Neural progenitor cell (in vitro differentiated cells): Measurements from ENCODE around the gene LRRC40. TPM values are rescaled to one million over a fixed set of nuclear protein-coding genes. Genes with fewer than 3 reads are reported as not detected.
A peak's percentile ranks its signal among the peaks of the same experiment; 100 is the strongest.

Experiments
- DNase-seq: peaks from one replicate; pipeline ENCODE4 v3.0.0-alpha.2; 2016; ENCODE audit warnings: low spot score
- H2AFZ ChIP-seq: fragments of 200-600 bp; sonication (generic); replicated peaks from 2 replicates; pipeline ENCODE4 v1.6.1; 2016; ENCODE audit warnings: antibody characterized with exemption
- H3F3A ChIP-seq: fragments of 200-600 bp; sonication (generic); 2 replicates; pipeline ENCODE4 v1.6.1; 2016; ENCODE audit warnings: antibody characterized with exemption, low read depth
- H3K27ac ChIP-seq: fragments of 200-600 bp; sonication (generic); 2 replicates; pipeline ENCODE4 v1.5.1; 2016; ENCODE audit warnings: mild to moderate bottlenecking
- H3K27me3 ChIP-seq: fragments of 200-600 bp; sonication (generic); 2 replicates; pipeline ENCODE4 v1.6.1; 2016; ENCODE audit warnings: mild to moderate bottlenecking, moderate library complexity
- H3K36me3 ChIP-seq: fragments of 200-600 bp; sonication (generic); 2 replicates; pipeline ENCODE4 v1.5.1; 2016
- H3K4me1 ChIP-seq: fragments of 200-600 bp; sonication (generic); 2 replicates; pipeline ENCODE4 v1.6.1; 2016; ENCODE audit warnings: mixed run types
- H3K4me2 ChIP-seq: fragments of 200-600 bp; sonication (generic); 2 replicates; pipeline ENCODE4 v1.6.1; 2016
- H3K4me3 ChIP-seq: fragments of 200-600 bp; sonication (generic); 2 replicates; pipeline ENCODE4 v1.5.1; 2016
- H3K79me2 ChIP-seq: fragments of 200-600 bp; sonication (generic); 2 replicates; pipeline ENCODE4 v1.6.1; 2016; ENCODE audit warnings: low read depth
- H3K9ac ChIP-seq: fragments of 200-600 bp; sonication (generic); 2 replicates; pipeline ENCODE4 v1.6.1; 2016
- H3K9me3 ChIP-seq: fragments of 200-600 bp; sonication (generic); 2 replicates; pipeline ENCODE4 v1.5.1; 2016; ENCODE audit warnings: low read depth
- H4K20me1 ChIP-seq: fragments of 200-600 bp; sonication (generic); 2 replicates; pipeline ENCODE4 v1.6.1; 2016; ENCODE audit warnings: low read depth
- H3K27ac Mint-ChIP-seq: 3 replicates; pipeline ENCODE4 v1.8.0; 2021; ENCODE audit warnings: mixed read lengths
- H3K27me3 Mint-ChIP-seq: 2 replicates; pipeline ENCODE4 v1.8.0; 2022; ENCODE audit warnings: low read depth, mild to moderate bottlenecking, inconsistent platforms, moderate library complexity, mixed read lengths; ENCODE audit not compliant: insufficient read depth
- H3K36me3 Mint-ChIP-seq: 3 replicates; pipeline ENCODE4 v1.8.0; 2021; ENCODE audit warnings: mixed read lengths
- H3K4me1 Mint-ChIP-seq: 3 replicates; pipeline ENCODE4 v1.8.0; 2021; ENCODE audit warnings: mixed read lengths
- H3K4me3 Mint-ChIP-seq: 3 replicates; pipeline ENCODE4 v1.8.0; 2021; ENCODE audit warnings: mild to moderate bottlenecking, moderate library complexity, mixed read lengths
- H3K9me3 Mint-ChIP-seq: 3 replicates; pipeline ENCODE4 v1.8.0; 2020; ENCODE audit warnings: mixed read lengths
- EZH2 ChIP-seq: fragments of 200-600 bp; sonication (generic); IDR thresholded peaks from 2 replicates; pipeline ENCODE4 v1.6.1; 2017; ENCODE audit warnings: antibody characterized with exemption, mild to moderate bottlenecking, moderate library complexity
- EZH2phosphoT487 ChIP-seq: fragments of 200-600 bp; sonication (generic); IDR thresholded peaks from 2 replicates; pipeline ENCODE4 v1.6.1; 2017; ENCODE audit warnings: antibody characterized with exemption
- total RNA-seq: library from RNA; depleted of rRNA; stranded (reverse); fragments of >200 nt; gene quantifications from 2 replicates; pipeline ENCODE4 v1.2.3, GENCODE V29; 2015; ENCODE audit warnings: low replicate concordance
- TF ChIP-seq, protein P1 (sequence below): fragments of 200-600 bp; sonication (generic); IDR thresholded peaks from 2 replicates; pipeline ENCODE4 v1.5.1; 2017; ENCODE audit warnings: antibody characterized with exemption, mild to moderate bottlenecking

The LRRC40 gene
- 48.6 and 88.1 TPM in 2 replicates for total RNA-seq

DNA sequence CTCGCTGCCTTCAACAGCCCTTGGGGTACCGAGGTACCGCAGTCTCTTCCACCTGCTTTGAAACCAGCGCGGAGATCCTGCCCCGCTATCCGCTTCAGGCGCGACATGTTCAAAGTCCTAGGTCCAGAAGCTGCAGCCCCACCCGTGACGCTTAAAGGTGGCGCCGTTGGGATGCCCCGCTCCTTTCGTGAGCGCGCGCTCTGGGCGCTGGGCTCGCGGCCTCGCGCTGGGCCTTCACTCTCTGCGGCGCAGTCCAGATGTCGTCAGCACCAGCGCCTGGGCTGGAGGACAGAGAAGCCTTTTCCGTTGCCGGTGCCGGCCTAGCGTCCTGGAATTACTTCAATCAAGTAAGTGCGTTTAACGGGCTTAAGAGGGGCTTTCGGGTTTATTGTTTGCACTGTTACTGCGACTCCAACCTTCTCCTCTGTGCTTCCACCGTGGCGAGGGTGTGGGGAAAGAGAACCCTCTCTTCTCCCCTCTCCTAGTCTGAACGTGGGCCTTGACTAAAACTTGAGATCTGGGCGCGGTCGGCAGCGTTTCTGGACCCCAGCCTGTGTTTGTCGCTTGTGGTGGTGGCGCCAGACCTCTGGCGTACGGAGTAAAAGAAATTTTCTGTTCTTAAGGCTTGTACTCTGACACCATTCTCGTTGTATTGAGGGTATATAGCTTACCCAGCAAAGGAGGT lies at the start of gene LRRC40:
Gene LRRC40 (minus strand): TSS at position 146 of the 685 bp plus-strand sequence. CDS start 39 bp downstream, at position 107.
- H3K4me1 Mint-ChIP-seq: peaks cover 28% of the 10 kb centered on the region
- H3K36me3 Mint-ChIP-seq: no peaks in the 10 kb centered on the region
- Histone ChIP-seq H3K79me2 (peaks cover 98% of the 10 kb centered on the region), H3K4me2 (peak within 1 kb of the TSS; percentile 84), H2AFZ (peak within 1 kb of the TSS; percentile 92), H3K4me3 (peak within 1 kb of the TSS; percentile 77), H3K27ac (peak within 1 kb of the TSS; percentile 93), H3F3A (peaks cover 5% of the 10 kb centered on the region), H3K9me3 (no peaks in the 10 kb centered on the region), H4K20me1 (peaks cover 4% of the 10 kb centered on the region), H3K9ac (peak within 1 kb of the TSS; percentile 95), H3K36me3 (no peaks in the 10 kb centered on the region), H3K4me1 (peaks cover 8% of the 10 kb centered on the region), H3K27me3 (no peaks in the 10 kb centered on the region)
- peak; percentile 98 for DNase-seq
- H3K4me3 Mint-ChIP-seq: peak within 1 kb of the TSS; percentile 99
- H3K27me3 Mint-ChIP-seq: no peaks in the 10 kb centered on the region
- H3K9me3 Mint-ChIP-seq: no peaks in the 10 kb centered on the region
- H3K27ac Mint-ChIP-seq: peak within 1 kb of the TSS; percentile 99
- TF ChIP-seq, protein P1, sequence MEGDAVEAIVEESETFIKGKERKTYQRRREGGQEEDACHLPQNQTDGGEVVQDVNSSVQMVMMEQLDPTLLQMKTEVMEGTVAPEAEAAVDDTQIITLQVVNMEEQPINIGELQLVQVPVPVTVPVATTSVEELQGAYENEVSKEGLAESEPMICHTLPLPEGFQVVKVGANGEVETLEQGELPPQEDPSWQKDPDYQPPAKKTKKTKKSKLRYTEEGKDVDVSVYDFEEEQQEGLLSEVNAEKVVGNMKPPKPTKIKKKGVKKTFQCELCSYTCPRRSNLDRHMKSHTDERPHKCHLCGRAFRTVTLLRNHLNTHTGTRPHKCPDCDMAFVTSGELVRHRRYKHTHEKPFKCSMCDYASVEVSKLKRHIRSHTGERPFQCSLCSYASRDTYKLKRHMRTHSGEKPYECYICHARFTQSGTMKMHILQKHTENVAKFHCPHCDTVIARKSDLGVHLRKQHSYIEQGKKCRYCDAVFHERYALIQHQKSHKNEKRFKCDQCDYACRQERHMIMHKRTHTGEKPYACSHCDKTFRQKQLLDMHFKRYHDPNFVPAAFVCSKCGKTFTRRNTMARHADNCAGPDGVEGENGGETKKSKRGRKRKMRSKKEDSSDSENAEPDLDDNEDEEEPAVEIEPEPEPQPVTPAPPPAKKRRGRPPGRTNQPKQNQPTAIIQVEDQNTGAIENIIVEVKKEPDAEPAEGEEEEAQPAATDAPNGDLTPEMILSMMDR: no peak
- TF ChIP-seq EZH2 (no peak), EZH2phosphoT487 (no peak)

DNA sequence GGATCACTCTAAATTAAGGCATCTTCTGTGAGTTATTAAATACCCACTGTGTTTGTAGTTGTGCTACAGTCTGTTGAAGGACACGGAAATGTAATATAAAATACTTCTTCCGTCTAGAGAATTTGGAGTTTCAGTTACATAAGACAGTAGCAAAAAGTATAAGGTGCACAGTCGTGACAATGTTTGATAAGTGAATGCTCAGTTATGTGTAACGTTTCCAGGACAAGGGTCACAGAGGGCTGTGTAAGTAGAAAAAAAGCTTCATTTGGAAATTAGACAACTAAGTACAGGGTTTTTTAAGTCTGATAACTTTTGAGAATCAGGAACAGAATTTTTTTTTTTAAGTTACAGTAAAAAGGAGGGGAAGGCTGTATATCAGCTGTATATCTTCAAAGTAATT lies 43.4 kb upstream of the LRRC40 start:
- Histone ChIP-seq H3K4me2 (no peak overlapping the region), H2AFZ (no peak overlapping the region), H3F3A (peaks cover 41% of the 10 kb centered on the region), H3K9ac (no peak overlapping the region), H3K79me2 (no peaks in the 10 kb centered on the region), H3K4me3 (no peak overlapping the region), H3K27ac (no peak overlapping the region), H3K27me3 (no peaks in the 10 kb centered on the region), H3K36me3 (peaks cover 64% of the 10 kb centered on the region), H4K20me1 (peaks cover 14% of the 10 kb centered on the region), H3K9me3 (no peaks in the 10 kb centered on the region), H3K4me1 (no peaks in the 10 kb centered on the region)
- Mint-ChIP-seq H3K27ac (no peak overlapping the region), H3K4me1 (no peaks in the 10 kb centered on the region), H3K4me3 (no peak overlapping the region), H3K9me3 (no peaks in the 10 kb centered on the region), H3K27me3 (no peaks in the 10 kb centered on the region), H3K36me3 (peaks cover 36% of the 10 kb centered on the region)
- TF ChIP-seq EZH2phosphoT487: no peak
- TF ChIP-seq, protein P1: no peak
- TF ChIP-seq EZH2: no peak
- no peak for DNase-seq

DNA sequence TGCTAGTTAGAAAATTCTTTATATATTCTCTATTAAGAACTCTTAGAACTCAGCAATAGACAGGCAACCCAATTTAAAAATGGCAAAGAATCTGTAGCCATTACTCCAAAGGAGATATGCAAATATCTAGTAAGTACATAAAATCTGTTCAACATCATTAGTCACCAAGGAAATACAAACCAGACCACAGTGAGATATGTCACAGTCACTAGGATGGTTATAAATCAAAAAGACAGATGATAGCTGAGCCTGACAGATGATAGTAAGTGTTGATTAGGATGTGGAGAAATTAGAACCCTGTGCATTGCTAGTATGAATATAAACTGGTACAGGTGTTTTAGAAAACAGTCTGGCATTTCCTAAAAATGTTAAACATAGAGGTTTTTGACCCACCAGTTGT lies 42.4 kb upstream of the LRRC40 start:
- Histone ChIP-seq H4K20me1 (peaks cover 22% of the 10 kb centered on the region), H3K4me3 (no peak overlapping the region), H3K27me3 (no peaks in the 10 kb centered on the region), H3F3A (peaks cover 33% of the 10 kb centered on the region), H3K9ac (peak overlapping the region; percentile 14), H3K27ac (no peak overlapping the region), H3K79me2 (peaks cover 2% of the 10 kb centered on the region), H3K36me3 (peaks cover 71% of the 10 kb centered on the region), H3K9me3 (no peaks in the 10 kb centered on the region), H3K4me2 (no peak overlapping the region), H2AFZ (no peak overlapping the region), H3K4me1 (no peaks in the 10 kb centered on the region)
- no peaks in the 10 kb centered on the region for H3K27me3 Mint-ChIP-seq
- TF ChIP-seq EZH2phosphoT487: no peak
- TF ChIP-seq EZH2: no peak
- TF ChIP-seq, protein P1: no peak
- no peak for DNase-seq
- H3K4me1 Mint-ChIP-seq: no peaks in the 10 kb centered on the region
- no peaks in the 10 kb centered on the region for H3K9me3 Mint-ChIP-seq
- no peak overlapping the region for H3K27ac Mint-ChIP-seq
- H3K4me3 Mint-ChIP-seq: no peak overlapping the region
- H3K36me3 Mint-ChIP-seq: peaks cover 42% of the 10 kb centered on the region
